ENCODE data around the gene LAMC3. TPM values are rescaled to one million over a fixed set of nuclear protein-coding genes. Genes with fewer than 3 reads are reported as not detected.

LAMC3 gene
- total RNA-seq, 1 experiment from 2014 or later, result 4.6 TPM

DNA sequence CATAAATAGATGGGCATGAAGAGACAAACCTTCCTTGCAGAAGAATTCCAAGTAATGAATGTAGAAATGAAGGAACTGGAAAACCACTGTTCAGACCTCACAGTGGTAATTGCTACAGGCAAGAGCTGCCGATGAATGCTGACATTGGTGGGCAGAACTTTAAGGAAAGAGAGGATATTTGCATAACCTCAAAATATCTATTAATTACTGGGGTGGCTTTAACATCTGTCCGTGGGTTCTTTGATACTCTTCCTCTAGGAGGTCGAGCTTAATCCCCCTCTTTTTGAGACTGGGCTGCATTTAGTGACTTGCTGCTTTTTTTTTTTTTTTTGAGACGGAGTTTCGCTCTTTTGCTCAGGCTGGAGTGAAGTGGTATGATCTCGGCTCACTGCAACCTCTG, 34.7 kb downstream of the LAMC3 start:
- no peak overlapping the region for H2AFZ ChIP-seq (ENCODE audit: low read length)
- no peaks in the 10 kb centered on the region for H4K20me1 ChIP-seq (ENCODE audit: low read length)
- no peaks in the 10 kb centered on the region for H3K4me1 ChIP-seq (ENCODE audit: insufficient read depth, low read length)
- H3K36me3 ChIP-seq (ENCODE audit: low read depth, low read length), result no peaks in the 10 kb centered on the region
- intact Hi-C loops (cut with micrococcal nuclease), result no loop called here
- H3K27ac ChIP-seq (ENCODE audit: low read length), result no peak overlapping the region
- no peak for ATAC-seq
- H3K9me2 ChIP-seq (replicated peaks; ENCODE audit: low read length), result no peaks in the 10 kb centered on the region
- H3K9ac ChIP-seq (ENCODE audit: low read length), result no peak overlapping the region
- H3K9me3 ChIP-seq (ENCODE audit: low read length), result no peaks in the 10 kb centered on the region
- H3F3A ChIP-seq (ENCODE audit: low read length, unreplicated experiment), result no peaks in the 10 kb centered on the region
- TF ChIP-seq, protein P1, sequence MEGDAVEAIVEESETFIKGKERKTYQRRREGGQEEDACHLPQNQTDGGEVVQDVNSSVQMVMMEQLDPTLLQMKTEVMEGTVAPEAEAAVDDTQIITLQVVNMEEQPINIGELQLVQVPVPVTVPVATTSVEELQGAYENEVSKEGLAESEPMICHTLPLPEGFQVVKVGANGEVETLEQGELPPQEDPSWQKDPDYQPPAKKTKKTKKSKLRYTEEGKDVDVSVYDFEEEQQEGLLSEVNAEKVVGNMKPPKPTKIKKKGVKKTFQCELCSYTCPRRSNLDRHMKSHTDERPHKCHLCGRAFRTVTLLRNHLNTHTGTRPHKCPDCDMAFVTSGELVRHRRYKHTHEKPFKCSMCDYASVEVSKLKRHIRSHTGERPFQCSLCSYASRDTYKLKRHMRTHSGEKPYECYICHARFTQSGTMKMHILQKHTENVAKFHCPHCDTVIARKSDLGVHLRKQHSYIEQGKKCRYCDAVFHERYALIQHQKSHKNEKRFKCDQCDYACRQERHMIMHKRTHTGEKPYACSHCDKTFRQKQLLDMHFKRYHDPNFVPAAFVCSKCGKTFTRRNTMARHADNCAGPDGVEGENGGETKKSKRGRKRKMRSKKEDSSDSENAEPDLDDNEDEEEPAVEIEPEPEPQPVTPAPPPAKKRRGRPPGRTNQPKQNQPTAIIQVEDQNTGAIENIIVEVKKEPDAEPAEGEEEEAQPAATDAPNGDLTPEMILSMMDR (conservative IDR thresholded peaks at IDR 0.05; ENCODE audit: low read depth, low read length), result no peak
- TF ChIP-seq EZH2phosphoT487 (IDR thresholded peaks at IDR 0.05; ENCODE audit: borderline replicate concordance, low read length) (no peak), EZH2 (IDR thresholded peaks at IDR 0.05; ENCODE audit: low read length, unreplicated experiment) (no peak)
- ChIA-PET CTCF (interaction anchor here (0.6 kb wide), 1 partner anchor 345 kb away, joined by 8 read pairs; no protein-coding TSS in a partner anchor), POLR2A (ENCODE audit: unreplicated experiment) (no interaction called here)
- H3K4me2 ChIP-seq (ENCODE audit: low read length), result no peak overlapping the region
- H3K27me3 ChIP-seq (ENCODE audit: low read length), result no peaks in the 10 kb centered on the region
- no peak overlapping the region for H3K4me3 ChIP-seq (ENCODE audit: low read length)
- no peaks in the 10 kb centered on the region for H3K79me2 ChIP-seq (ENCODE audit: low read length)
- DNase-seq, result no peak
- BruUV-seq (replicated peaks), result no TSS peak

DNA sequence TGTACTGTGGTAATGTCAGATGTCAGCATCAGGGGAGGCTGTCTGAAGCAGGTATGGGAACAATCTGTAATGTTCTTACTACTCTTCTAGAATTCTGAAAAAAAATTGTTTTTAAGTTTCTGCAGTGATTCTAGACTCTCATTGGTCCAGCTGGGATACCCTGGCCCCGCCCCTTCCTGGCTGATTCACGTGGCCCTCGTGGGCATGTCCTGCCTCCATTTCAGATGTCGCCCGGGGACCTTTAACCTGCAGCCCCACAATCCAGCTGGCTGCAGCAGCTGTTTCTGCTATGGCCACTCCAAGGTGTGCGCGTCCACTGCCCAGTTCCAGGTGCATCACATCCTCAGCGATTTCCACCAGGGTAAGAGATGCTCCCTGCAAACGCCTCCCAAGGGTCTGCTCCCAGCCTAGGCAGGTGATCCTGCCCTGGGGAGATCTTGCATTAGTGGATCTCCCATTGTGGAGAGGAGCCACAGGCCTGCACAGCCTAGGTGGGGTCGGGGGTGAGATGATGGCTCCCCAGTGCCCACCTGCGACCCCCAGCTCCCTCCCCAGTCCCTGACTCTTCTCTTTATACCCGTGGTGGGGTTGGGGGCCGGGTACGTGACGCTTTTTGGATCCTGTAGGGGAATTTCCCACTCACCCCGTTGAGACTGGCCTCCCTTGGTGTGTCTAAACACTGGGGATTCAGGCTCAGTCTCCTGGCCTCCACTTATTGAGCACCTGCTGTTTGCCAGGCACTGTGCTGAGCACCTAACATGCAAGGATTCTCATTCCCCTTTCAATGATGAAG, 36.5 kb downstream of the LAMC3 start:
- ChIA-PET POLR2A (ENCODE audit: unreplicated experiment) (no interaction called here), CTCF (interaction anchor here (0.6 to 1.8 kb wide), 3 partner anchors 35 to 330 kb away, joined by 7 to 13 read pairs (median 12); no protein-coding TSS in a partner anchor)
- no peaks in the 10 kb centered on the region for H4K20me1 ChIP-seq (ENCODE audit: low read length)
- no peaks in the 10 kb centered on the region for H3F3A ChIP-seq (ENCODE audit: low read length, unreplicated experiment)
- DNase-seq (no peak), ATAC-seq (no peak)
- H3K4me2 ChIP-seq (ENCODE audit: low read length), result no peak overlapping the region
- intact Hi-C loops (cut with micrococcal nuclease), result loop anchor here (5.0 kb wide), 1 partner anchor 38 kb away; the partner anchor contains the start of gene LAMC3
- no peaks in the 10 kb centered on the region for H3K79me2 ChIP-seq (ENCODE audit: low read length)
- H3K9me2 ChIP-seq (replicated peaks; ENCODE audit: low read length), result no peaks in the 10 kb centered on the region
- H3K27me3 ChIP-seq (ENCODE audit: low read length), result no peaks in the 10 kb centered on the region
- TF ChIP-seq, protein P1 (conservative IDR thresholded peaks at IDR 0.05; ENCODE audit: low read depth, low read length), result no peak
- TF ChIP-seq EZH2 (IDR thresholded peaks at IDR 0.05; ENCODE audit: low read length, unreplicated experiment) (no peak), EZH2phosphoT487 (IDR thresholded peaks at IDR 0.05; ENCODE audit: borderline replicate concordance, low read length) (no peak)
- H3K4me1 ChIP-seq (ENCODE audit: insufficient read depth, low read length), result no peaks in the 10 kb centered on the region
- H3K36me3 ChIP-seq (ENCODE audit: low read depth, low read length), result no peaks in the 10 kb centered on the region
- H3K9ac ChIP-seq (ENCODE audit: low read length), result no peak overlapping the region
- H3K27ac ChIP-seq (ENCODE audit: low read length), result no peak overlapping the region
- no peaks in the 10 kb centered on the region for H3K9me3 ChIP-seq (ENCODE audit: low read length)
- H3K4me3 ChIP-seq (ENCODE audit: low read length), result no peak overlapping the region
- no peak overlapping the region for H2AFZ ChIP-seq (ENCODE audit: low read length)
- no TSS peak for BruUV-seq (replicated peaks)

DNA sequence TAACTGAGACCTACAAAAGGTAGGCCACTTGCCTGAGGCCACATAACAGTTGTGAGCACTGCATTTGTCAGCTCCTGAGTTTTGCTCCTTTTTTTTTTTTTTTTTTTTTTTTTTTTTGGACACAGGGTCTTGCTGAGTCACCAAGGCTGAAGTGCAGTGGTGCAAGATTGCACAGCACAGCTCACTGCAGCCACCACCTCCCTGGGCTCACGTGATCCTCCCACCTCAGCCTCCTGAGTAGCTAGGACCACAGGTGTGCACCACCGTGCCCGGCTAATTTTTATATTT, 37.1 kb downstream of the LAMC3 start:
- Histone ChIP-seq H2AFZ (ENCODE audit: low read length) (no peak overlapping the region), H3K27ac (ENCODE audit: low read length) (no peak overlapping the region), H4K20me1 (ENCODE audit: low read length) (no peaks in the 10 kb centered on the region), H3K36me3 (ENCODE audit: low read depth, low read length) (no peaks in the 10 kb centered on the region), H3K9me3 (ENCODE audit: low read length) (no peaks in the 10 kb centered on the region), H3K4me3 (ENCODE audit: low read length) (no peak overlapping the region), H3K9me2 (replicated peaks; ENCODE audit: low read length) (no peaks in the 10 kb centered on the region), H3K79me2 (ENCODE audit: low read length) (no peaks in the 10 kb centered on the region), H3K9ac (ENCODE audit: low read length) (no peak overlapping the region), H3F3A (ENCODE audit: low read length, unreplicated experiment) (no peaks in the 10 kb centered on the region), H3K27me3 (ENCODE audit: low read length) (no peaks in the 10 kb centered on the region), H3K4me2 (ENCODE audit: low read length) (no peak overlapping the region), H3K4me1 (ENCODE audit: insufficient read depth, low read length) (no peaks in the 10 kb centered on the region)
- BruUV-seq (replicated peaks), result no TSS peak
- TF ChIP-seq, protein P1 (conservative IDR thresholded peaks at IDR 0.05; ENCODE audit: low read depth, low read length), result no peak
- no peak for ATAC-seq
- ChIA-PET CTCF (interaction anchor here (0.6 to 1.8 kb wide), 4 partner anchors 35 to 330 kb away, joined by 4 to 13 read pairs (median 10); no protein-coding TSS in a partner anchor), POLR2A (ENCODE audit: unreplicated experiment) (no interaction called here)
- peak; percentile 12 for DNase-seq
- intact Hi-C loops (cut with micrococcal nuclease), result loop anchor here (5.0 kb wide), 1 partner anchor 39 kb away; the partner anchor contains the start of gene LAMC3
